Hepatocyte (in vitro differentiated cells): Measurements from ENCODE around the gene SAMD14. TPM values are rescaled to one million over a fixed set of nuclear protein-coding genes. Genes with fewer than 3 reads are reported as not detected.
A peak's percentile ranks its signal among the peaks of the same experiment; 100 is the strongest.

ENCODE experiments used
- DNase-seq: peaks from one replicate; pipeline ENCODE4 v3.0.0-alpha.2; 2016; ENCODE audit warnings: low spot score
- H2AFZ ChIP-seq: fragments of 200-600 bp; sonication (generic); 2 replicates; pipeline ENCODE4 v1.6.0; 2016; ENCODE audit warnings: antibody characterized with exemption, mild to moderate bottlenecking
- H3K27ac ChIP-seq: fragments of 200-600 bp; sonication (generic); 2 replicates; pipeline ENCODE4 v1.5.1; 2016; ENCODE audit warnings: mild to moderate bottlenecking
- H3K27me3 ChIP-seq: fragments of 200-600 bp; sonication (generic); 2 replicates; pipeline ENCODE4 v1.6.1; 2016
- H3K36me3 ChIP-seq: fragments of 200-600 bp; sonication (generic); replicated peaks from 2 replicates; pipeline ENCODE4 v1.5.1; 2016; ENCODE audit warnings: low read depth; ENCODE audit not compliant: insufficient read depth
- H3K4me1 ChIP-seq: fragments of 200-600 bp; sonication (generic); 2 replicates; pipeline ENCODE4 v1.5.1; 2016; ENCODE audit warnings: mild to moderate bottlenecking, moderate library complexity; ENCODE audit not compliant: insufficient read depth
- H3K4me2 ChIP-seq: fragments of 200-600 bp; sonication (generic); 2 replicates; pipeline ENCODE4 v1.6.0; 2016
- H3K4me3 ChIP-seq: fragments of 200-600 bp; sonication (generic); 2 replicates; pipeline ENCODE4 v1.5.1; 2016; ENCODE audit warnings: mild to moderate bottlenecking
- H3K79me2 ChIP-seq: fragments of 200-600 bp; sonication (generic); 2 replicates; pipeline ENCODE4 v1.6.0; 2017; ENCODE audit warnings: mild to moderate bottlenecking
- H3K9me2 ChIP-seq: fragments of 200-600 bp; sonication (generic); replicated peaks from 2 replicates; pipeline ENCODE4 v1.6.0; 2017; ENCODE audit warnings: mild to moderate bottlenecking; ENCODE audit not compliant: insufficient read depth
- H3K9me3 ChIP-seq: fragments of 200-600 bp; sonication (generic); 2 replicates; pipeline ENCODE4 v1.5.1; 2016; ENCODE audit warnings: low read depth, mild to moderate bottlenecking
- H4K20me1 ChIP-seq: fragments of 200-600 bp; sonication (generic); 2 replicates; pipeline ENCODE4 v1.6.0; 2016; ENCODE audit warnings: mild to moderate bottlenecking; ENCODE audit not compliant: insufficient read depth, poor library complexity, severe bottlenecking
- CTCF ChIP-seq: fragments of 200-600 bp; sonication (generic); IDR thresholded peaks from 2 replicates; pipeline ENCODE4 v1.5.1; 2016; ENCODE audit warnings: antibody characterized with exemption, mild to moderate bottlenecking; ENCODE audit not compliant: poor library complexity
- EZH2 ChIP-seq: fragments of 200-600 bp; sonication (generic); IDR thresholded peaks from 2 replicates; pipeline ENCODE4 v1.6.1; 2016; ENCODE audit warnings: antibody characterized with exemption, mild to moderate bottlenecking, borderline replicate concordance
- EZH2phosphoT487 ChIP-seq: fragments of 200-600 bp; sonication (generic); IDR thresholded peaks from one replicate; pipeline ENCODE4 v1.6.1; 2018; ENCODE audit warnings: antibody characterized with exemption, mild to moderate bottlenecking, low read depth, moderate library complexity; ENCODE audit not compliant: unreplicated experiment, severe bottlenecking
- WGBS: methylation state at CpG from one replicate; pipeline ENCODE4 v1.1.6; 2016; ENCODE audit warnings: low lambda C conversion rate; ENCODE audit errors: missing lambda C conversion rate; 5-methylcytosine and 5-hydroxymethylcytosine counted together
- polyA plus RNA-seq: library from polyadenylated mRNA; unstranded; fragments of >200 nt; fragmentation: Nextera tagmentation; extraction: Ambion mirVana; gene quantifications from 2 replicates; pipeline ENCODE4 v1.2.1, GENCODE V29; 2016
- total RNA-seq: library from RNA; depleted of rRNA; stranded (reverse); fragments of >200 nt; gene quantifications from 2 replicates; pipeline ENCODE4 v1.2.3, GENCODE V29; 2014

The SAMD14 gene
- total and polyA plus RNA-seq, 2 experiments from 2014 or later = 3.1 to 4.2 TPM

GRCh38 chr17:50080827-50081226 is 49.1 kb downstream of the SAMD14 start:
- H3K36me3 ChIP-seq = no peaks in the 10 kb centered on the region
- no peaks in the 10 kb centered on the region for H3K4me1 ChIP-seq
- TF ChIP-seq EZH2 = no peak
- no peak for TF ChIP-seq CTCF
- no peak for TF ChIP-seq EZH2phosphoT487
- no peaks in the 10 kb centered on the region for H3K79me2 ChIP-seq
- no peak overlapping the region for H2AFZ ChIP-seq
- H3K4me3 ChIP-seq = no peak overlapping the region
- H3K9me2 ChIP-seq = no peaks in the 10 kb centered on the region
- no peaks in the 10 kb centered on the region for H3K9me3 ChIP-seq
- no peak overlapping the region for H3K4me2 ChIP-seq
- 99% methylated on average over 7 of the region's 7 CpGs for WGBS
- DNase-seq = no peak
- no peaks in the 10 kb centered on the region for H4K20me1 ChIP-seq
- no peak overlapping the region for H3K27ac ChIP-seq
- H3K27me3 ChIP-seq = no peaks in the 10 kb centered on the region

GRCh38 chr17:50080096-50080480 is 49.9 kb downstream of the SAMD14 start:
- no peak for TF ChIP-seq EZH2
- no peak for TF ChIP-seq CTCF
- TF ChIP-seq EZH2phosphoT487 = no peak
- H2AFZ ChIP-seq = no peak overlapping the region
- H3K4me2 ChIP-seq = no peak overlapping the region
- H3K27ac ChIP-seq = no peak overlapping the region
- H4K20me1 ChIP-seq = no peaks in the 10 kb centered on the region
- DNase-seq = no peak
- H3K36me3 ChIP-seq = no peaks in the 10 kb centered on the region
- no peaks in the 10 kb centered on the region for H3K79me2 ChIP-seq
- 92% methylated on average over 11 of the region's 11 CpGs for WGBS
- no peaks in the 10 kb centered on the region for H3K27me3 ChIP-seq
- no peak overlapping the region for H3K4me3 ChIP-seq
- H3K4me1 ChIP-seq = no peaks in the 10 kb centered on the region
- H3K9me2 ChIP-seq = no peaks in the 10 kb centered on the region
- no peaks in the 10 kb centered on the region for H3K9me3 ChIP-seq

DNA sequence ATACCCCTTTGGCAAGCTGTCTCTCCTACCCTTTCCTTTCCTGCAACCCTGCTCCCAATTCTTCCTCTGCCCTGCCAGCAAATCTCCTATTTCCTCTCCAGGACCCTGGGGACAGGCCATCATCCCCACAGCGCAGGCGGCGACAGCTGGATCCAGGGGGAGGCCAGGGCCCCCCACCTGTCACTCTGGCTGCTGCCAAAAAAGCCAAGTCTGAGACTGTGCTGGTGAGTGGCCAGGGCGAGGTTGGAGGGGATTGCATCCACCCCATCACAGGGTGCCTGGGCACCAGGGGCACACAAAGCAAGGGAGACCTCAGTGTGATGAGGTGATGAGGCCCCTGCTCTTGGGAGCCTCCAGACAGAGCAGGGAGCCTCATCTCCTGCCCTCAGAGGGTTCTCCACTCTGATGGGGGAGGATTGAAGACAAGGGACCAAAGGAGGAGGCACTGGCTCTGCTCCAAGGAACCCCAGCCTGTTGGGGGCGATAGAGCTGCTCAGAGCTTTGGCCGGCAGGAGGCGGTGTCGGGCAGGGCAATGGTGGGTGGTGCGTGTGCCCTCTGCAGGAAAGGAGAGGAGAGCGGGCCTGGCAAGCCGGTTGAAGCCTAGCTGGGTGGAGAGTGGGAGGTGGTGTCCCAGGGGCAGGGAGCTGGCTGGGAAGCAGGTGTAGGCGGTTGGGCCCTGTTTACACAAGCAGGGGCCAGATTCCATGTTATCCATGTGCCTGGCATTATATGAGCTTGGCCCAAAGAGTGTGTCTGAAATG is 50.4 kb downstream of the SAMD14 start:
- DNase-seq = no peak
- Histone ChIP-seq H3K4me1 (no peaks in the 10 kb centered on the region), H3K79me2 (no peaks in the 10 kb centered on the region), H3K9me3 (no peaks in the 10 kb centered on the region), H3K9me2 (no peaks in the 10 kb centered on the region), H4K20me1 (no peaks in the 10 kb centered on the region), H3K4me3 (no peak overlapping the region), H2AFZ (no peak overlapping the region), H3K36me3 (no peaks in the 10 kb centered on the region), H3K27ac (no peak overlapping the region), H3K27me3 (no peaks in the 10 kb centered on the region), H3K4me2 (no peak overlapping the region)
- peak; percentile 6 for TF ChIP-seq CTCF
- TF ChIP-seq EZH2 = no peak
- TF ChIP-seq EZH2phosphoT487 = no peak
- WGBS = 89% methylated on average over 12 of the region's 12 CpGs

DNA sequence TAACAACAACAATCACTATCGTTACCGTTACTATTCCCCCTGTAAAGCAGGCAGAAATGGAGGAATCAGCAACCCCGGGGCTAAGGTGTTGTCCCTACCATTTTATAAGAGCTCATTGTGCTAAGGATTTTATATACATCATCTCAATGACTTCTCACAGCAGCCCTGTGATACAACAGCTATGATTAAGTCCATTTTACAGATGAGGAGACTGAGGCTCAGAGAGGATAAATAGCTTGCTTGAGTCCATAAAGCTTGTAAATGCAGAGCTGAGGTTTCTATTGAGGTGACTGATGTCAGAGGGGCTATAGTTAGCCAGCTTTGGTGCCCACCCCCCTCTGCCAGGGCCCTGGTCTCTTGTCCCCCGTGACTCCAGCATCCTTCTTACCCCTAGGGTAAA is 51.5 kb downstream of the SAMD14 start:
- H3K9me2 ChIP-seq = no peaks in the 10 kb centered on the region
- no peaks in the 10 kb centered on the region for H3K36me3 ChIP-seq
- no peak for TF ChIP-seq EZH2phosphoT487
- TF ChIP-seq CTCF = no peak
- no peak for TF ChIP-seq EZH2
- H4K20me1 ChIP-seq = no peaks in the 10 kb centered on the region
- DNase-seq = no peak
- H3K9me3 ChIP-seq = no peaks in the 10 kb centered on the region
- no peaks in the 10 kb centered on the region for H3K79me2 ChIP-seq
- no peaks in the 10 kb centered on the region for H3K4me1 ChIP-seq
- WGBS = 96% methylated on average over 4 of the region's 4 CpGs
- no peak overlapping the region for H3K4me3 ChIP-seq
- no peak overlapping the region for H3K27ac ChIP-seq
- H3K27me3 ChIP-seq = no peaks in the 10 kb centered on the region
- no peak overlapping the region for H2AFZ ChIP-seq
- no peak overlapping the region for H3K4me2 ChIP-seq
